Naive thymus-derived CD4-positive, alpha-beta T cell (primary cell): Measurements from ENCODE around the gene TMEM165. TPM values are rescaled to one million over a fixed set of nuclear protein-coding genes. Genes with fewer than 3 reads are reported as not detected.

Source experiments
- ATAC-seq: fragments of 150-1000 bp; cut with Tn5 transposase; 2 replicates; pipeline ENCODE4 v1.10.0; 2021; ENCODE audit warnings: mild to moderate bottlenecking, moderate library complexity
- CTCF ChIA-PET: fragments of 350-600 bp; sonication (Branson Sonifier 250); formaldehyde crosslinking; loops from one replicate; lab custom pipeline; 2021; ENCODE audit warnings: antibody characterized with exemption; lab: Charles Lee
- POLR2A ChIA-PET: fragments of 350-600 bp; sonication (Branson Sonifier 250); formaldehyde crosslinking; loops from one replicate; lab custom pipeline; 2021; ENCODE audit warnings: antibody characterized with exemption, inconsistent platforms; lab: Charles Lee
- DNase-seq, 9 donors: peaks; one replicate each; pipeline versions ENCODE4 v3.0.0 to v3.0.0-alpha.2; 2020 to 2022; ENCODE audit warnings: mixed read lengths in 1 of 9
- H3K27ac ChIP-seq: one replicate; pipeline ENCODE4 v1.7.0; 2013; ENCODE audit warnings: mild to moderate bottlenecking, low read depth, low read length, moderate library complexity
- H3K27me3 ChIP-seq, 2 donors: one replicate each; pipeline ENCODE4 v1.7.0; 2013; ENCODE audit warnings: low read length in 2 of 2, mild to moderate bottlenecking in 2 of 2, moderate library complexity in 2 of 2; ENCODE audit not compliant: control insufficient read depth in 2 of 2, insufficient read depth in 2 of 2
- H3K36me3 ChIP-seq, 3 experiments: 1 replicate in 2 of 3; 2 replicates in 1 of 3; pipeline ENCODE4 v1.7.0; 2013; ENCODE audit warnings: low read length in 3 of 3, mild to moderate bottlenecking in 3 of 3, moderate library complexity in 1 of 3; ENCODE audit not compliant: insufficient read depth in 3 of 3, control insufficient read depth in 2 of 3
- H3K4me1 ChIP-seq, 2 donors: one replicate each; pipeline ENCODE4 v1.7.0; 2013; ENCODE audit warnings: low read length in 2 of 2, mild to moderate bottlenecking in 2 of 2, moderate library complexity in 1 of 2; ENCODE audit not compliant: control insufficient read depth in 2 of 2, insufficient read depth in 2 of 2
- H3K4me3 ChIP-seq: 2 replicates; pipeline ENCODE4 v1.7.0; 2013; ENCODE audit warnings: mild to moderate bottlenecking, low read length
- H3K9me3 ChIP-seq, 3 experiments: 1 replicate in 2 of 3; 2 replicates in 1 of 3; pipeline ENCODE4 v1.7.0; 2013; ENCODE audit warnings: low read length in 3 of 3; ENCODE audit not compliant: control insufficient read depth in 2 of 3
- H3K27ac Mint-ChIP-seq, 9 donors: one replicate each; pipeline ENCODE4 v1.8.0; 2020 to 2022; ENCODE audit warnings: mixed read lengths in 9 of 9, mild to moderate bottlenecking in 8 of 9, moderate library complexity in 5 of 9, inconsistent platforms in 2 of 9
- H3K27me3 Mint-ChIP-seq, 5 donors: one replicate each; pipeline ENCODE4 v1.8.0; 2021 to 2022; ENCODE audit warnings: mixed read lengths in 5 of 5, mild to moderate bottlenecking in 1 of 5
- H3K36me3 Mint-ChIP-seq, 5 donors: one replicate each; pipeline ENCODE4 v1.8.0; 2020 to 2022; ENCODE audit warnings: mixed read lengths in 5 of 5, mild to moderate bottlenecking in 3 of 5, inconsistent platforms in 1 of 5
- H3K4me1 Mint-ChIP-seq, 7 donors: one replicate each; pipeline ENCODE4 v1.8.0; 2020 to 2022; ENCODE audit warnings: mixed read lengths in 7 of 7, mild to moderate bottlenecking in 3 of 7, inconsistent platforms in 1 of 7
- H3K4me3 Mint-ChIP-seq, 10 donors: one replicate each; pipeline ENCODE4 v1.8.0; 2020 to 2022; ENCODE audit warnings: mild to moderate bottlenecking in 10 of 10, mixed read lengths in 10 of 10, moderate library complexity in 6 of 10, inconsistent platforms in 2 of 10
- H3K9me3 Mint-ChIP-seq, 11 donors: one replicate each; pipeline ENCODE4 v1.8.0; 2020 to 2022; ENCODE audit warnings: mixed read lengths in 11 of 11, mild to moderate bottlenecking in 4 of 11, inconsistent platforms in 1 of 11, moderate library complexity in 1 of 11
- intact Hi-C, 2 donors: fragments of 100-400 bp; cut with micrococcal nuclease; formaldehyde crosslinking; loops; one replicate each; pipeline ENCODE4 v1.15.1; 2023
- polyA plus RNA-seq, 2 donors: library from polyadenylated mRNA; unstranded; fragments of 300-500 nt; fragmentation: Illumina TruSeq; gene quantifications; one replicate each; pipeline ENCODE4 v1.2.3, GENCODE V29; 2021
- total RNA-seq, 6 experiments: library from RNA in 5 of 6; stranded (reverse) in 5 of 6; gene quantifications; 1 replicate in 5 of 6; 2 replicates in 1 of 6; pipeline ENCODE4 v1.2.3 and lab custom pipeline; 2021 to 2026

The TMEM165 gene
- total RNA-seq (10 to 100 TPM; 53.1 to 80.9 (median 58.9) TPM), polyA plus RNA-seq (10 to 100 TPM; 22.9 to 26.7 TPM), total RNA-seq (lab: John Stamatoyannopoulos, UW) (21.5 reads per million, percentile 52 among the genes with 10 or more reads in this experiment)

GRCh38 chr4:55395529-55396307 is at the start of gene TMEM165:
Gene TMEM165 (plus strand): TSS chr4:55395957. CDS start chr4:55396190, 233 bp downstream.
- peak within 1 kb of the TSS; percentile 89 for H3K27ac ChIP-seq
- DNase-seq: peak; percentile 77 to 92 (median 87)
- H3K36me3 ChIP-seq: no peaks in the 10 kb centered on the region
- ChIA-PET POLR2A (interaction anchor here (0.6 to 2.7 kb wide), 10 partner anchors 10 to 1040 kb away, joined by 3 to 13 read pairs (median 3); partner anchors contain the start of genes AASDH, PAICS, PPAT and SRD5A3), CTCF (interaction anchor here (0.7 to 3.6 kb wide), 5 partner anchors 13 to 472 kb away, joined by 3 to 23 read pairs (median 4); partner anchors contain the start of gene SRD5A3)
- H3K4me1 ChIP-seq: peaks cover 27 to 31% of the 10 kb centered on the region in 2 donors
- peaks cover 29 to 49% (median 39%) of the 10 kb centered on the region in 7 donors for H3K4me1 Mint-ChIP-seq
- no peaks in the 10 kb centered on the region for H3K27me3 ChIP-seq
- H3K36me3 Mint-ChIP-seq: peaks cover 0 to 13% (median 0%) of the 10 kb centered on the region in 5 donors
- peak within 1 kb of the TSS; percentile 89 to 99 (median 96) for H3K27ac Mint-ChIP-seq
- ATAC-seq: peak; percentile 94
- no peaks in the 10 kb centered on the region for H3K9me3 Mint-ChIP-seq
- intact Hi-C loops: loop anchor here (1.0 to 10.0 kb wide), 20 partner anchors 33 to 1582 kb away; partner anchors contain the start of genes AASDH (in 2 of the 2), CEP135 (in 2 of the 2), CLOCK (in 2 of the 2) and EXOC1 (in 2 of the 2)
- peak within 1 kb of the TSS; percentile 94 to 99 (median 96) for H3K4me3 Mint-ChIP-seq
- H3K4me3 ChIP-seq: peak within 1 kb of the TSS; percentile 88
- no peaks in the 10 kb centered on the region for H3K9me3 ChIP-seq
- H3K27me3 Mint-ChIP-seq: no peaks in the 10 kb centered on the region

GRCh38 chr4:55345980-55346850 is 49.5 kb upstream of the TMEM165 start, which contains the start of gene SRD5A3:
Gene SRD5A3 (plus strand): TSS chr4:55346242. CDS start chr4:55346337, 95 bp downstream.
- ATAC-seq (peak; percentile 97), DNase-seq (peak; percentile 53 to 92 (median 72))
- peak within 1 kb of the TSS; percentile 83 to 94 (median 90) for H3K4me3 Mint-ChIP-seq
- H3K27me3 ChIP-seq: no peaks in the 10 kb centered on the region
- H3K36me3 ChIP-seq: no peaks in the 10 kb centered on the region
- peaks cover 0 to 5% (median 0%) of the 10 kb centered on the region in 11 donors for H3K9me3 Mint-ChIP-seq
- H3K9me3 ChIP-seq: no peaks in the 10 kb centered on the region
- peaks cover 6 to 8% of the 10 kb centered on the region in 2 donors for H3K4me1 ChIP-seq
- peak within 1 kb of the TSS; percentile 69 for H3K27ac ChIP-seq
- no peaks in the 10 kb centered on the region for H3K36me3 Mint-ChIP-seq
- CTCF ChIA-PET: interaction anchor here (0.6 to 3.2 kb wide), 13 partner anchors 9 to 602 kb away, joined by 3 to 23 read pairs (median 4); partner anchors contain the start of genes CEP135 and TMEM165
- H3K27ac Mint-ChIP-seq: peak within 1 kb of the TSS; percentile 70 to 91 (median 87)
- intact Hi-C loops: loop anchor here (1.0 to 10.0 kb wide), 18 partner anchors 49 to 1561 kb away; partner anchors contain the start of genes AASDH (in 2 of the 2), CEP135 (in 2 of the 2), CLOCK (in 2 of the 2) and EXOC1 (in 2 of the 2)
- no peaks in the 10 kb centered on the region for H3K27me3 Mint-ChIP-seq
- peak within 1 kb of the TSS; percentile 79 for H3K4me3 ChIP-seq
- H3K4me1 Mint-ChIP-seq: peaks cover 8 to 23% (median 19%) of the 10 kb centered on the region in 7 donors
- POLR2A ChIA-PET: interaction anchor here (0.9 to 2.7 kb wide), 4 partner anchors 49 to 199 kb away, joined by 3 to 14 read pairs (median 4); partner anchors contain the start of gene TMEM165

- H3K9me3 Mint-ChIP-seq: peaks cover 0 to 5% (median 0%) of the 10 kb centered on the region in 11 donors
- ChIA-PET POLR2A (interaction anchor here (0.9 to 2.7 kb wide), 3 partner anchors 50 to 199 kb away, joined by 3 to 14 read pairs (median 3); no protein-coding TSS in a partner anchor), CTCF (interaction anchor here (0.6 to 3.2 kb wide), 5 partner anchors 24 to 614 kb away, joined by 3 to 23 read pairs (median 3); partner anchors contain the start of gene TMEM165)
- Histone ChIP-seq H3K4me1 (peaks cover 6 to 8% of the 10 kb centered on the region in 2 donors), H3K27me3 (no peaks in the 10 kb centered on the region), H3K4me3 (peak overlapping the region; percentile 79), H3K9me3 (no peaks in the 10 kb centered on the region), H3K36me3 (no peaks in the 10 kb centered on the region), H3K27ac (peak overlapping the region; percentile 69)
- DNase-seq (no peak), ATAC-seq (no peak)
- H3K4me1 Mint-ChIP-seq: peaks cover 8 to 23% (median 19%) of the 10 kb centered on the region in 7 donors
- peaks cover 0 to 4% (median 0%) of the 10 kb centered on the region in 5 donors for H3K36me3 Mint-ChIP-seq
- H3K4me3 Mint-ChIP-seq: peak overlapping the region; percentile 72 to 92 (median 86)
- H3K27ac Mint-ChIP-seq: peak overlapping the region in 8 of 9 donors; percentile 36 to 88 (median 82)
- H3K27me3 Mint-ChIP-seq: no peaks in the 10 kb centered on the region
- intact Hi-C loops: loop anchor here (1.0 to 10.0 kb wide), 18 partner anchors 48 to 1560 kb away; partner anchors contain the start of genes AASDH (in 2 of the 2), CEP135 (in 2 of the 2), CLOCK (in 2 of the 2) and EXOC1 (in 2 of the 2)
These were observed 48.9 kb upstream of the TMEM165 start for GRCh38 chr4:55346851-55347255.

- peaks cover 6 to 8% of the 10 kb centered on the region in 2 donors for H3K4me1 ChIP-seq
- peak overlapping the region; percentile 72 to 92 (median 86) for H3K4me3 Mint-ChIP-seq
- peaks cover 0 to 9% (median 3%) of the 10 kb centered on the region in 5 donors for H3K36me3 Mint-ChIP-seq
- peaks cover 0 to 5% (median 0%) of the 10 kb centered on the region in 11 donors for H3K9me3 Mint-ChIP-seq
- no peaks in the 10 kb centered on the region for H3K27me3 ChIP-seq
- no peaks in the 10 kb centered on the region for H3K27me3 Mint-ChIP-seq
- H3K4me1 Mint-ChIP-seq: peaks cover 9 to 23% (median 19%) of the 10 kb centered on the region in 7 donors
- no peak overlapping the region for H3K27ac ChIP-seq
- H3K9me3 ChIP-seq: no peaks in the 10 kb centered on the region
- no peak overlapping the region for H3K4me3 ChIP-seq
- DNase-seq (no peak), ATAC-seq (no peak)
- H3K27ac Mint-ChIP-seq: peak overlapping the region in 7 of 9 donors; percentile 23 to 87 (median 64)
- ChIA-PET POLR2A (interaction anchor here (1.0 to 2.7 kb wide), 2 partner anchors 49 to 198 kb away, joined by 3 to 14 read pairs; no protein-coding TSS in a partner anchor), CTCF (interaction anchor here (0.6 to 1.2 kb wide), 3 partner anchors 26 to 614 kb away, joined by 3 to 4 read pairs (median 3); no protein-coding TSS in a partner anchor)
- intact Hi-C loops: loop anchor here (2.0 to 10.0 kb wide), 11 partner anchors 100 to 1560 kb away; partner anchors contain the start of genes AASDH (in 2 of the 2), CEP135 (in 2 of the 2), CLOCK (in 1 of the 2) and EXOC1 (in 1 of the 2)
- H3K36me3 ChIP-seq: no peaks in the 10 kb centered on the region
These were observed 48.0 kb upstream of the TMEM165 start for GRCh38 chr4:55347610-55348228.

- ChIA-PET POLR2A (no interaction called here), CTCF (no interaction called here)
- Histone ChIP-seq H3K27me3 (no peaks in the 10 kb centered on the region), H3K9me3 (no peaks in the 10 kb centered on the region), H3K4me1 (peaks cover 6 to 8% of the 10 kb centered on the region in 2 donors), H3K4me3 (no peak overlapping the region), H3K27ac (no peak overlapping the region), H3K36me3 (no peaks in the 10 kb centered on the region)
- ATAC-seq (no peak), DNase-seq (no peak)
- H3K4me3 Mint-ChIP-seq: peak overlapping the region in 2 of 10 donors; percentile 43 to 72
- intact Hi-C loops: loop anchor here (5.0 to 10.0 kb wide), 7 partner anchors 99 to 1559 kb away; partner anchors contain the start of genes AASDH (in 2 of the 2), CEP135 (in 1 of the 2) and REST (in 1 of the 2)
- H3K27me3 Mint-ChIP-seq: no peaks in the 10 kb centered on the region
- peak overlapping the region in 1 of 9 donors; percentile 23 for H3K27ac Mint-ChIP-seq
- peaks cover 0 to 11% (median 9%) of the 10 kb centered on the region in 5 donors for H3K36me3 Mint-ChIP-seq
- peaks cover 11 to 23% (median 19%) of the 10 kb centered on the region in 7 donors for H3K4me1 Mint-ChIP-seq
- H3K9me3 Mint-ChIP-seq: peaks cover 0 to 5% (median 0%) of the 10 kb centered on the region in 11 donors
These were observed 47.3 kb upstream of the TMEM165 start for GRCh38 chr4:55348466-55348865.
